Activated T-cell treated with anti-CD3 and anti-CD28 coated beads, Interleukin-2, amount 50 U/mL, for 4 hours (primary cell): ENCODE measurements around the gene DUSP16. TPM values are rescaled to one million over a fixed set of nuclear protein-coding genes. Genes with fewer than 3 reads are reported as not detected.

Experiments used
- ATAC-seq, 2 donors: fragments of 200-7000 bp; cut with Tn5 transposase; one replicate each; pipeline ENCODE4 v1.10.0; 2021
- DNase-seq: peaks from one replicate; pipeline ENCODE4 v3.0.0-alpha.2; 2020
- H3K27me3 Mint-ChIP-seq: one replicate; pipeline ENCODE4 v1.8.0; 2021; ENCODE audit warnings: low read depth, mixed read lengths
- H3K36me3 Mint-ChIP-seq: one replicate; pipeline ENCODE4 v1.8.0; 2022; ENCODE audit warnings: mixed read lengths; ENCODE audit not compliant: insufficient read depth
- H3K4me1 Mint-ChIP-seq: one replicate; pipeline ENCODE4 v1.8.0; 2021; ENCODE audit warnings: low read depth, mixed read lengths
- H3K4me3 Mint-ChIP-seq: one replicate; pipeline ENCODE4 v1.8.0; 2021; ENCODE audit warnings: mild to moderate bottlenecking, moderate library complexity, mixed read lengths
- H3K9me3 Mint-ChIP-seq: one replicate; pipeline ENCODE4 v1.8.0; 2021; ENCODE audit warnings: mixed read lengths
- total RNA-seq, 3 donors: library from RNA; stranded (reverse); gene quantifications; one replicate each; pipeline ENCODE4 v1.2.1, GENCODE V29; 2021

The DUSP16 gene
- total RNA-seq, 3 donors from 2014 or later = 24.0 to 40.8 (median 34.9) TPM

GRCh38 chr12:12441843-12442461 lies 120.7 kb downstream of the DUSP16 start:
- peak; percentile 79 to 84 for ATAC-seq
- peak overlapping the region; percentile 33 for H3K4me3 Mint-ChIP-seq

GRCh38 chr12:12441429-12441807 lies 121.2 kb downstream of the DUSP16 start:
- DNase-seq (no peak), ATAC-seq (no peak)
- Mint-ChIP-seq H3K4me3 (peak overlapping the region; percentile 7), H3K9me3 (peaks cover 8% of the 10 kb centered on the region), H3K27me3 (no peaks in the 10 kb centered on the region), H3K4me1 (peaks cover 82% of the 10 kb centered on the region), H3K36me3 (peaks cover 19% of the 10 kb centered on the region)

More at GRCh38 chr12:12441843-12442461, 120.7 kb downstream of the DUSP16 start:
- Mint-ChIP-seq H3K9me3 (peaks cover 5% of the 10 kb centered on the region), H3K4me1 (peaks cover 86% of the 10 kb centered on the region), H3K27me3 (no peaks in the 10 kb centered on the region), H3K36me3 (peaks cover 15% of the 10 kb centered on the region)
- peak; percentile 25 for DNase-seq

- H3K4me3 Mint-ChIP-seq = no peak overlapping the region
- peaks cover 8% of the 10 kb centered on the region for H3K9me3 Mint-ChIP-seq
- DNase-seq (no peak), ATAC-seq (no peak)
- H3K36me3 Mint-ChIP-seq = peaks cover 24% of the 10 kb centered on the region
- no peaks in the 10 kb centered on the region for H3K27me3 Mint-ChIP-seq
- peaks cover 78% of the 10 kb centered on the region for H3K4me1 Mint-ChIP-seq
Observed at GRCh38 chr12:12440784-12441428, 121.8 kb downstream of the DUSP16 start.

- H3K27me3 Mint-ChIP-seq = no peaks in the 10 kb centered on the region
- H3K36me3 Mint-ChIP-seq = peaks cover 32% of the 10 kb centered on the region
- peaks cover 8% of the 10 kb centered on the region for H3K9me3 Mint-ChIP-seq
- peak; percentile 71 to 80 for ATAC-seq
- peaks cover 75% of the 10 kb centered on the region for H3K4me1 Mint-ChIP-seq
- DNase-seq = peak; percentile 44
- H3K4me3 Mint-ChIP-seq = peak overlapping the region; percentile 34
Observed at GRCh38 chr12:12439636-12440035, 123.0 kb downstream of the DUSP16 start.

GRCh38 chr12:12436831-12437345 lies 125.8 kb downstream of the DUSP16 start:
- H3K36me3 Mint-ChIP-seq = peaks cover 33% of the 10 kb centered on the region

DNA sequence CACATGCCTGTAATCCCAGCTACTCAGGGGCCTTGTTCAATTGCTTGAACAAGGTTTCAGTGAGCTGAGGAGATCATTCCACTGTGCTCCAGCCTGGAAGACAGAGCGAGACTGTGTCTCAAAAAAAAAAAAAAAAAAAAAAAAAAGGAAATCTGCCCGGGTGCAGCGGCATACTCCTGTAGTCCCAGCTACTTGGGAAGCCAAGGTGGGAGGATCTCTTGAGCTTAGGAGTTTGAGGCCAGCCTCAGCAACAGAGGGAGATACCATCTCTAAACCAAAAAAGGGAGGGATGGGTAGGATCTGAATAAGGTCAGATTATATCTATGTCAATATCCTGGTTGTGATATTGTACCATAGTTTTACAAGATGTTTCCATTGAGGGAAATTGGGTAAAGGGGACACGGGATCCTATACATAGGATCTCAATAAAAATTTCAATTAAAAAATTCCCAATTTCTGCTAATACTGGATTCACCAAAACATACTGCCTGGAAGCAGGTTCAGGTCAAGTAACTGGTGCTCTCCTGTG lies 129.4 kb downstream of the DUSP16 start:
- no peak overlapping the region for H3K4me3 Mint-ChIP-seq
- ATAC-seq = no peak

More at GRCh38 chr12:12436831-12437345, 125.8 kb downstream of the DUSP16 start:
- Mint-ChIP-seq H3K9me3 (peaks cover 8% of the 10 kb centered on the region), H3K4me3 (no peak overlapping the region), H3K4me1 (peaks cover 69% of the 10 kb centered on the region), H3K27me3 (no peaks in the 10 kb centered on the region)
- ATAC-seq (no peak), DNase-seq (no peak)

GRCh38 chr12:12432364-12432763 lies 130.3 kb downstream of the DUSP16 start:
- Mint-ChIP-seq H3K4me3 (no peak overlapping the region), H3K9me3 (peaks cover 7% of the 10 kb centered on the region), H3K36me3 (peaks cover 24% of the 10 kb centered on the region), H3K27me3 (no peaks in the 10 kb centered on the region), H3K4me1 (peaks cover 58% of the 10 kb centered on the region)
- DNase-seq = no peak
- no peak for ATAC-seq

More for the DNA sequence above, 129.4 kb downstream of the DUSP16 start:
- no peaks in the 10 kb centered on the region for H3K27me3 Mint-ChIP-seq
- H3K36me3 Mint-ChIP-seq = peaks cover 28% of the 10 kb centered on the region
- peaks cover 8% of the 10 kb centered on the region for H3K9me3 Mint-ChIP-seq
- no peak for DNase-seq
- peaks cover 55% of the 10 kb centered on the region for H3K4me1 Mint-ChIP-seq

DNA sequence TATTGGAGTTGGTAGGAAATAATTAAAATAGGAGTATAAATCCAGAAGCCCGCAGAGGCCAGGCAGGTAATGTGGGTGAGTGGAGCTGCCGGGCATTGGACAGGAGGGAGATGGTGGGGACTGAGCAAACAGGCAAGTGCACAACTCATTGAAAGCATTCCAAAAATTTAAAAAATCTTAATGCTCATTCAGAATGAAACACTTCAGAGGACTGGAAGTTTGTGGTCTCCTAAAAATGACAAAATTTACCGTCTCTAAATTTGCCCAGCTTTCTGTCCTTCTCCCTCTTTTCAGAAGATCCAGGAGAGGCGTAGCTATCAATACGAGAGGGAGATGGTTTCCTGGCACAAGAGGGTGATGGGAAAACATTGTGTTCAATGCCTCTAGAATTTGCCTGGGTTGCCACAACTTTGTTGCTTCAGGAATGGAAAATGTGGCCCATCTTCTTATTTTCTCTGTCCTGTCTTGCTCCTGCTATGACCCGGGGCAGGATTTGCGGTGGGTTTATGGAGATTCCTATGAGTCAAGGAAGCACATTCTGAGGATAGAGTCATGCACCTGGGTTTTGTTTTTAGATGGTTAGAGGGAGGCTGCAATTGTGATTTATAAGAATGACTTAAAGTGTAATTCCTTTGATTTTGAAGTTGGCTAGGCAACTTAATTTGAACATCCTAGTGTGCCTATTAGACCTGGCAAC lies 133.6 kb downstream of the DUSP16 start:
- Mint-ChIP-seq H3K4me3 (no peak overlapping the region), H3K9me3 (peaks cover 2% of the 10 kb centered on the region), H3K4me1 (peaks cover 56% of the 10 kb centered on the region), H3K27me3 (no peaks in the 10 kb centered on the region), H3K36me3 (peaks cover 15% of the 10 kb centered on the region)
- ATAC-seq = peak in 1 of 2 donors; percentile 11
- DNase-seq = no peak

DNA sequence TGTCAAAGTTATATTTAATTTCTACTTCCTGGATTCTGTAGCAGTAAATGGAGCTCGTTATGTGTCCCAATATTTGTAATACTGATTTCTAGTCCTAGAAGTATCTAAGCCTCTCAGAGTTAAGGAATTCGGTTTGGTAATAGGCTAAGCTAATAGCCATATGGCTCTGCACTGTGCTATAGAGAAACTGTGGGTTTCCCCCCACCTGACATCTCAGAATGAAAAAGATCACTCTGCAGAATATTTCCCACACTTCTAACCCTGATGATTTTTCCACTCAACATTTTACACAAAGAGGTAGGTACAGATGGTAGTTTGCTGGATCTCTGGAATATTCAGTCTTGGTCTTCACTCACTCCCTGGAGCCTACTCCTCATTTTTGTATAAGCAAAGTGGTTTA lies 134.6 kb downstream of the DUSP16 start:
- H3K36me3 Mint-ChIP-seq = peaks cover 19% of the 10 kb centered on the region
- no peak overlapping the region for H3K4me3 Mint-ChIP-seq
- ATAC-seq (peak in 1 of 2 donors; percentile 34), DNase-seq (no peak)
- peaks cover 6% of the 10 kb centered on the region for H3K9me3 Mint-ChIP-seq
- peaks cover 49% of the 10 kb centered on the region for H3K4me1 Mint-ChIP-seq
- no peaks in the 10 kb centered on the region for H3K27me3 Mint-ChIP-seq

DNA sequence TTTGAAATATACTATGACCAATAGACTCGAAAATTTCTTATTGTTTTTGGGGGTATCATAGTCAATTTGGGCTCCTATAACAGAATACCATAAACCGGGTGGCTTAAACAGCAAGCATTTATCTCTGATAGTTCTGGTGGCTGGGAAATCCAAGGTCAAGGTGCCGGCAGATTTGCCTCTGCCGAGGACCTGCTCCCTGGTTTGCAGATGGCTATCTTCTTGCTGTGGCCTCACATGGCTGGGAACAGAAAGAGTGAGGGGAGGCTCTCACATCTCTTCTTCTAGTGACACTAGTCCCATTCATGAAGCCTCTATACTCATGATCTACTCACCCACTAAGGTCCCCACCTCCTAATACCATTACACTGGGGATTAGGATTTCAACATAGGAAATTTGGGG lies 135.1 kb downstream of the DUSP16 start:
- no peak for DNase-seq
- Mint-ChIP-seq H3K4me1 (peaks cover 44% of the 10 kb centered on the region), H3K27me3 (no peaks in the 10 kb centered on the region), H3K36me3 (peaks cover 19% of the 10 kb centered on the region), H3K9me3 (peaks cover 6% of the 10 kb centered on the region), H3K4me3 (no peak overlapping the region)
- no peak for ATAC-seq

DNA sequence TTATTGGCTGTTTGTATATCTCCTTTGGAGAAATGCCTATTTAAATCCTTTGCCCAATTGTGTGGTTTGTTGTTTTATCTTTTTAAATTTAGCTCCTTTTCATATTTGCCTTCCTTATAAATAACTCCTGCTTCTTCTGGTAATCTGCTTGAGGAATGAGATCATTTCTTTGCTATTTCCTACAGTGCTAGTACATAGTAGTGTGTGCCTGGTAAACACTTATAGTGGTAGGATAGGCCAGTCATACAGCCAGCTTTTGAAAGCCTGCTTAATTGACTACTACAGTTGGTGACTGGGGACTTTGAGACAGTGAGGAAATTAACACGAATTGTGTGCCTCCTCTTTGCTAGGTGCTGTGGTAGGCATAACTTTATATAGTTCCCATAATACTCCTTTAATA lies 137.0 kb downstream of the DUSP16 start:
- ATAC-seq = no peak

GRCh38 chr12:12425001-12425400 lies 137.7 kb downstream of the DUSP16 start:
- Mint-ChIP-seq H3K36me3 (peaks cover 29% of the 10 kb centered on the region), H3K9me3 (peaks cover 11% of the 10 kb centered on the region), H3K4me3 (no peak overlapping the region), H3K4me1 (peaks cover 33% of the 10 kb centered on the region), H3K27me3 (no peaks in the 10 kb centered on the region)
- no peak for DNase-seq
- ATAC-seq = no peak

More for the DNA sequence above, 137.0 kb downstream of the DUSP16 start:
- no peak for DNase-seq
- H3K36me3 Mint-ChIP-seq = peaks cover 27% of the 10 kb centered on the region
- no peak overlapping the region for H3K4me3 Mint-ChIP-seq
- H3K4me1 Mint-ChIP-seq = peaks cover 34% of the 10 kb centered on the region
- no peaks in the 10 kb centered on the region for H3K27me3 Mint-ChIP-seq
- peaks cover 10% of the 10 kb centered on the region for H3K9me3 Mint-ChIP-seq
